SU-DHL-6 (cell line): Measurements from ENCODE around the gene ITGA2B.

ENCODE experiments used
- EZH2phosphoT487 ChIP-seq: fragments of 200-600 bp; sonication (generic), shearing (Covaris generic); conservative IDR thresholded peaks from 2 replicates; pipeline ENCODE4 v1.6.1; 2018; ENCODE audit warnings: mild to moderate bottlenecking, antibody characterized with exemption, low read length, moderate library complexity, mixed read lengths
- TF ChIP-seq, protein P1 (sequence below): fragments of 200-600 bp; sonication (generic); IDR thresholded peaks from one replicate; pipeline ENCODE4 v1.5.1; 2017; ENCODE audit warnings: antibody characterized with exemption, mild to moderate bottlenecking, low read length, moderate library complexity; ENCODE audit not compliant: insufficient read depth, poor library complexity, severe bottlenecking

DNA sequence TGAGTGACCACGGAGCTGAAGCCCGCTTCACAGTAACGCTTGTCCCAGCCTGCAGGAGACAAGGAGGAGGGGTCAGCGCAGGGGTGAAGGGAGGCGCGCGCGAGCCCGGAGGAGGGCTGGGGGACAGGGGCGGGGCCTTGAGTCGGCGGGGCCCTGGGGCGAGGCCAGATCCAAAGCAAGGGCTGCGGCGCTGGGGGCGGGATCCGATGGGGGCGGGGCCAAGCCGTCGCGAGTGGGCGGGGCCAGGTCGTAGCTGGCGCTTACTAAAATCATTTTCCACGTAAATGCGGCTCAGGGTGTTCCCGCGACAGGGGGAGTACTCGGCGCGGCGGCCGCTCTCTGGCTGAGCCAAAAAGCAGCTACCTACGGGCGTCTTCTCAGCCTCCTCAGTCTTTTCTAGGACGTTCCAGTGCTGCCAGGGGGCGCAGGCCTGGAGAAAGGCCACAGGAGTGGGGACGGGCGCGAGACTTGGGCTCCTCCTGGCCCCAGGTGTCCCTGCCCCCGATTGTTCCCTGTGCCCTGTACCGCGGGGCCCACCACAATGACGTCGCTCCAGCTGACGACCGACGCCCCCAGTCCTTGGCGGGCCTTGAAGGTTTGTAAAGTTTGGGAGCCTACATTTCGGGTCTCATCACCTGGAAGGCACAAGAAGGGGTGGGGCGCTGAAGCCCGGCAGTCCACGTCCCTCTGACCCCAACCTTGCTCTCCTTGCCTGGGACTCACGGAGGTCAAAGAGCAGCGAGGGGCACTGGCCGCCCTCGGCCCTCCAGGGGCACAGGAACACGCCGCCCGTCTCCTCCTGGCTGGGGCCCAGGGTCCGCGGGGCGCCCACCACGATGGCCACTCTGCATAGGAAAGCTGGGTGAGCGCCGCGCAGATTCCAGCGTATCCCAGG, 3.9 kb downstream of the ITGA2B start:
- TF ChIP-seq, protein P1, sequence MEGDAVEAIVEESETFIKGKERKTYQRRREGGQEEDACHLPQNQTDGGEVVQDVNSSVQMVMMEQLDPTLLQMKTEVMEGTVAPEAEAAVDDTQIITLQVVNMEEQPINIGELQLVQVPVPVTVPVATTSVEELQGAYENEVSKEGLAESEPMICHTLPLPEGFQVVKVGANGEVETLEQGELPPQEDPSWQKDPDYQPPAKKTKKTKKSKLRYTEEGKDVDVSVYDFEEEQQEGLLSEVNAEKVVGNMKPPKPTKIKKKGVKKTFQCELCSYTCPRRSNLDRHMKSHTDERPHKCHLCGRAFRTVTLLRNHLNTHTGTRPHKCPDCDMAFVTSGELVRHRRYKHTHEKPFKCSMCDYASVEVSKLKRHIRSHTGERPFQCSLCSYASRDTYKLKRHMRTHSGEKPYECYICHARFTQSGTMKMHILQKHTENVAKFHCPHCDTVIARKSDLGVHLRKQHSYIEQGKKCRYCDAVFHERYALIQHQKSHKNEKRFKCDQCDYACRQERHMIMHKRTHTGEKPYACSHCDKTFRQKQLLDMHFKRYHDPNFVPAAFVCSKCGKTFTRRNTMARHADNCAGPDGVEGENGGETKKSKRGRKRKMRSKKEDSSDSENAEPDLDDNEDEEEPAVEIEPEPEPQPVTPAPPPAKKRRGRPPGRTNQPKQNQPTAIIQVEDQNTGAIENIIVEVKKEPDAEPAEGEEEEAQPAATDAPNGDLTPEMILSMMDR = no peak
- no peak for TF ChIP-seq EZH2phosphoT487
